Astrocyte of the hippocampus (primary cell): ENCODE data around the gene PCGF1.

Source experiments
- DNase-seq: peaks from one replicate; pipeline ENCODE4 v3.0.0; 2011; ENCODE audit warnings: low read depth, low spot score

PCGF1 gene

DNA sequence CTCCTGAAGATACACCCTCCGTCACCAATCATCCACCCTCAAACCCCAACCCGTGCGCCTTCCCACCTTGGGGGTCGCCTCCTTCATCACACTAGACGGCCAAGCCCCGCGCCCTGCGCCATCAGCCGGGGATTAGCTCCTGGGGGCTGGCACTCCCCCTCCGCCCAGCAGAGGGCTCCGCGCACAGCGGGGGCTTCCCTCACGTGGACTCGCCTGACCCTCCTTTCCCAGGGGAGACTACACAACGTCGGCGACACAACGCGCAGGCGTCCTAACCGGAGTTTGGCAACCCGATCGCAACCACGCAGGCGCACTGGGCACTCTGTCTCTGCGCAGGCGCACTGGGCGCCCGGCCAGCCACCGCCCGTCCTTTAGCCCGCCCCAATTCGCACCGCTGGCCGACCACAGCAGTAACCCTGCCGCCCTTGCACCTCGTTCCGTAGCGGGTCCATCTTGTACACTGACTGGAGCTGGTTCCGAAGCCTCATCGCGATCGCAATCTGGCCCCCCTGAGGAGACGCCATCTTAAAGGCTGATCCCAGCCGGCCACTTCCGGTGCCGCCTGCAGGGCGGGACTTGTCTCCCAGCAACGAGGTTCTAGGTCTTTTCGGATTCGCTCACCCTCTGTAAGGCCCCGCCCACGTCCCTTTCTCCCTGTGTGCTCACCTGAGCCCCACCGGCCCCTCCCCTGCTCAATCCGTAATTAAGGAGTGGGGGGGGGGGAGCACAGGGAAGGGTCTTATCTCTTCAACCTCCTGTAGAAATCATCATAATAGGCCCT, at the start of gene PCGF1:
PCGF1 (minus strand) TSS at position 551 of the 781 bp plus-strand sequence; CDS start at position 524, 27 bp downstream.
- DNase-seq, result peak; percentile 99

DNA sequence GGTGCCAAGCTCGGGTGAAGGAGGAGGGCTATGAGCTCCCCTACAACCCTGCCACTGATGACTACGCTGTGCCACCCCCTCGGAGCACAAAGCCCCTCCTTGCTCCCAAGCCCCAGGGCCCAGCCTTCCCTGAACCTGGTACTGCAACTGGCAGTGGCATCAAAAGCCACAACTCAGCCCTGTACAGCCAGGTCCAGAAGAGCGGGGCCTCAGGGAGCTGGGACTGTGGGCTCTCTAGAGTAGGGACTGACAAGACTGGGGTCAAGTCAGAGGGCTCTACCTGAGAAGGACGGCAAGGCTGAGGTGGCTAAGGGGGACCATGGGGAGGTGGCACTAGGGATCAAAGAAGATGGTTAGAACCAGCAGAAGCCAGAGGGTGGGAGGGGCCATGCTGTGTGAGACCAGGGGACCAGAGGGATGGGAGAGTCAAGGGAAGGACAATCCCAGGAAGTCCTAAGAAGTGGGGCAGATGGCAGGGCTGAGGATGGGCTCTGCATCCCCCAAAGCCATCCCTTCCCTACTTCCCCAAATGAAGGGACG, 49.4 kb upstream of the PCGF1 start:
- no peak for DNase-seq

DNA sequence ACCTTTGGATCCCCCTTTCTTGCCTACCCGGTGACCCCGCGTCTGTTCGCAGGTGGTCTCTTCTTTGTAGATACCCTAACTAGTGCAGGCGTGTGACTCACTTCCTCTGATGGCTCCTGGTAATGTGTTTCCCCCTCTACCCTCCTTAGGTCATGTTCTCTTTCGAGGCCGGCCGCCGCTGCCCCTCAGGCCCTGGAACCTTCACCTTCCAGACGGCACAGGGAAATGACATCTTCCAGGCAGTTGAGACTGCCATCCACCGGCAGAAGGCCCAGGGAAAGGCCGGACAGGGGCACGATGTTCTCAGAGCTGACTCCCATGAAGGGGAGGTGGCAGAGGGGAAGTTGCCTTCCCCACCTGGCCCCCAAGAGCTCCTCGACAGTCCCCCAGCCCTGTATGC, 48.7 kb upstream of the PCGF1 start:
- DNase-seq, result no peak

DNA sequence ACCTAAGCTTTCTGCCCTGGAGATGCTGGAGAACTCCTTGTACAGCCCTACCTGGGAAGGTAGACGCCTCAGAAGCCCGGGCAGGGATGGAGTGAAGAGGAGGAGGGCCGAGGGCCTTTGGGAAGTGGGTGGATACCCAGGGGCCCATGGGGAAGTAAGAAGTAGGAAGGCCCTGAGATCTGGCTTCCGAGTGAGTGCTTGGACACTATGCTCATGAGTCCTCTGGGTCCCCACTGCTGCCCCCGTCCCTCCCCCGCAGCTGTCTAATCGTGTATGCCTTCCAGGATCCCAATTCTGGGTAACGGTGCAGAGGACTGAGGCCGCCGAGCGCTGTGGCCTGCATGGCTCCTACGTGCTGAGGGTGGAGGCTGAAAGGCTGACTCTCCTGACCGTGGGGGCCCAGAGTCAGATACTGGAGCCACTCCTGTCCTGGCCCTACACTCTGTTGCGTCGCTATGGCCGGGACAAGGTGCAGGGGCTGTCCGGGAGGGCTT, 48.2 kb upstream of the PCGF1 start:
- no peak for DNase-seq

DNA sequence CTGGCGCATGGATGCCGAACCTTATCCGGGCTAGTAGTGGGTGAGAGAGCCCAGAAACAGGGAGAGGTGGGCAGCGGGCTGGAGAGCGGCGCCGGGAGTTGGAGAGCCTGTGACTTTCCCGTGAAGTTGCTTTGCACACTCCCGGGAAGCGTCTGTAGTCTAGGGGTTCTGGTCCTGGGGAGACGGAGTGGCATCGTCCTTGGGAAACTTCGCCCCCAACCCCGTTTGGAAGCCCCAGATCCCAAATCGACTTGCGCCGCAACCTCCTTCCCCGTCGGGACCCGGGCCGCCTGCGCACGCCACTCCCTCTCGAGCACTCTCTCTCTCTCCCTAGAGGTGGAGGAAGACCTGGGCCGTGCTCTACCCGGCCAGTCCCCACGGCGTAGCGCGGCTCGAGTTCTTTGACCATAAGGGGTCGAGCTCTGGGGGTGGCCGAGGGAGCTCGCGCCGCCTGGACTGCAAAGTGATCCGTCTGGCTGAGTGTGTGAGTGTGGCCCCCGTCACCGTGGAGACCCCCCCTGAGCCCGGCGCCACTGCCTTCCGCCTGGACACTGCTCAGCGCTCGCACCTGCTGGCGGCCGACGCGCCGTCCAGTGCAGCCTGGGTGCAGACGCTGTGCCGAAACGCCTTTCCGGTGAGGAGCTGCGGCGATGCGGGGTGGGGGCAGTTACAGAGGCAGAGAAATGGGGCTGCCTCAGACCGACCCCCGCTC, 47.5 kb upstream of the PCGF1 start:
- peak; percentile 77 for DNase-seq

DNA sequence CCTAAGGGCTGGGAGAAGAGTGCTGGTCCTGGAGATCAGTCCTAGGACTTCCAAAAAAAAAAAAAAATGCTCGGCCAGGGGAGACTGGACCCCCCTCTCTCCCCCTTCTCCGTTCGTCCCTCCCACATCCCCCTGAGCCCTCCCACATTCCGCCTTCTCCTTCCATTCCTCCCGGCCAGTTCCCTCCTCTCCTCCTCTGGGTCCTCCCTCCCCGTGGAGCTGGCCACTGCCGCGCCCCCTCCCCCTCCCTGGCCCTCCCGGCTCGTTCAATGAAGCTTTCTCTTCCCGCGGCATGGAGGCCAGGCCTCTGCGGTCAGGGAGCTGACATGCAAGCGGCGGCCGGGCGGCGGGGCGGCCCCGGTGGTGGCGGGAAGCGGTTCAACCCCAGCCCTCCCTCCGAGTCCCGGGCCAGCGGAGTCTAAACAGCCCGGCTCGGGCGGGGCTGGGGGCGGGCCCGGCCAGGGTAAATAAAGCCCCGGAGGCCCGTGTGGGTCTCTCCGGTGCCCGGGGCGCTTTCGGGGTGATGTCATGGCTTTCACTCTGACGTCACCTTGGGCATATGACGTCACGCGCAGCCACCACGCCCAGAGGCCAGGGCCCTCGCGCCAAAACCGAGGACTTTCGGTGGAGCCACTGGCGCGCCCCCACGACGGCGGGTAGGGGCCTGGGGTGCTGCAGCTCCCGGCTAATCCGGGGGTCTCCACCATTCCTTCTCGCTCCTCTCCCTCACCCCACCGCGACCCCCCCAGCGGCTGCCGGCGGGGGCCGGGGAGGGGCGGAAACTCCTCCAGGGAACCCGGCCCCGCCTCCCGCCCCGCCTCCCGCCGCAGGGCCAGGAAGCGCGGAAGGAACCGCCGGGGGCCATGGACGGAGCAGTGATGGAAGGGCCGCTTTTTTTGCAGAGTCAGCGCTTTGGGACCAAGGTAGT, 46.7 kb upstream of the PCGF1 start, which contains the start of the genes DOK1 and LOXL3:
DOK1 (plus strand) TSS at position 829 of the 928 bp plus-strand sequence; CDS start at position 864, 35 bp downstream.
LOXL3 (minus strand) TSS at position 51 of the 928 bp plus-strand sequence. CDS start 1,308 bp downstream, outside the sequence.
- peak; percentile 99 for DNase-seq

DNA sequence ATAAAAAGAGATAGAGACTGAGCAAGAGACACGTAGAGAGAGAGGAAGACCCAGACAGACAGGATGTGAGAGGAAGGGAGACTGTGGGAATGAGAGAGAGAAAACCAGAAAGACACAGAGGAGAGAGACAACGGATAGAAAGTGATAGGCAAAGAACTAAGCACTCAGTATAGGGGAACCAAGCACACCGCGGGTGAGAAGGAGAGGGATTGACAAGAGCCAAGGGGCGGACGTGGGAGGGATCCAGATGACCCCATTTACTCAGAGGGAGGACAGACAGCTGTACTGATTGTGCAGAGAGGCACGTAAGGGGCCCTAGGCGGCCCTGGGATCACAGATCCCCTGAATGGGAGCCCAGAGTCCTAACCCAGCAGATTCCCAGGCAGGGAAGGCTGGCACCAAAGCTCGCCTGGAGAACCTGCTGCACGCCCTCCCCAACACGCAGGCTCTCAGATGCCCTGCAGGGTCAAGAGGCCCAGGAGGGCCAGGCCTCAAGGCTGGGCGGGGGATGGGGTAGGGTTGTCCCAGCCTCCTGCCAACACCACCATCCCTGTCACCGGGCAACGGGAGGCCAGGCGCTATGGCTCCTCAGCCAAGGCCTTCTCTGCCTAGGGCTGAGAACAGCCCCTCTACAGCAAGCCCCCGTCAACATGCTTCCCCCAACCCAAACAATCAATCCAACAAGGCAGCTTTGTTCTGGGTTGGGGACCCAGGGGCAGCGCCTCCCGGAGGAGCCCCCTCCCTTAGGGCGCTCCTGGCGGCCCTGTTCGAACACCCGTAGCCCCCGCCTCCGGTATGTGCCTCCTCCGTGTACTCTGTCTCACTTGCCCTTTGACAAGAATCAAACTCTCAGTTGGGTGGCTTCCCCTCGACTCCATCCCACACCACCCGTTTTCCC, 45.7 kb upstream of the PCGF1 start:
- DNase-seq, result peak; percentile 53

DNA sequence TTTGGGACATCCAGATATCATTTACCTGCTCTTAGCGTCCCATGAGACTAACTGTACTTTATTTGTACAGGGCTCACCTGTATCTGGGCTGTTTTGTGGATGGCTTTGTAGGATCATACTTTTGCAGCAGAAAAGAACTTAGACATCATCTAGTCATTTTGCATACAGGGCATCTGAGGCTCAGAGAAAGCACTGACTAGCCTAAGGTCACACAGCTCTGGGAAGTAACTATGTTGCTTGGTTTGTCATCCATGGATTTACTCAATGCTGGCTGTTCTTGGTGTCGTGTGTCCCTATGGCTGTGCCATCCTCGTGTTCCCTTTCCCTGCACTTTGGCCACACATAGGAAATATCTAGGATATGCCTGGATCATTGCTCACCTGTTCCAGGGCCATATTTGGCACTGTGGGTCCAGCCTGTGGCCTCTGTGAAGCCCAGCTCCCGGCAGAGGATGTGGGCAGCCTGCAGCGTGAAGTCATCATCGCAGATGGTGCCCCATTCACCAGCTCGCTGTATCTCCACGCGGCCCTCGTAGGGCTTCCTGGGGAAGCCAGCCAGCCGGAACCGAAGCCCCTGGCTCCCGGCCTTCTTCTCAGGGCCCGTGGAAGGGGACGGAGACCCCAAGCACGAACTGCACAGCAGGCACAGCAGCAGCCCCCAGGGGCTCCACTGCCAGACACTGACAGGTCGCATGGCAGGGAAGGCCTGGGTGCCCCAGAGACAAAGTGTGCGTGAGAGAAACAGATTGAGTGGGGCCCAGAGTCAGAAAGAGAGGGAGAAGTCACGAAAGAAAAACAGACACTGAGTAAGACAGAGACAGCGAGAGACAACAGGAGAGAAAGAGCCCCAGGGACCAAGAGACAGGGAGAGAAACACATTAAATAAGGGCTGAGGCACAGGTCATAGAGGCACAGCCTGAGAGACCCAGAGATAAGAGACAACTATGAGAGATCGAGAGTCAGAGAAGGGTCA, 44.7 kb upstream of the PCGF1 start:
- DNase-seq, result no peak

DNA sequence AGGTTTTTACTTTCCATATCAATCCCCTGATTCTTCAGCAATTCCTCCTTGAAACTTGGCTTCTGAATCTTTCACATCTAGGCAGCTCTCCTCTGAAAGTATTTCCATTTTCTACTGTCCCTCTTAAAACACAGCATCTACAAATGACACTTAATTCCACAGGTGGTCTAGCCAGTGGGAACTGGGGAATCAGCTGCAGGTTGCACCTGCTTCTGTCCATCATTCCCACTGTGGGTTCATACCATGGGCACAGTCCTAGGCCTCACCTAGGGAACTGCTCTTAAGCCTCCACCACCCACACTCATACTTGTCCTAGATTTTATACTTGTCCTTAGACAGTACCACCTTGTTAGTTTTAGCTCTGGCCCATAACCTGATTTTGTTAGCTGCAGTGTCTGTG, 44.0 kb upstream of the PCGF1 start:
- no peak for DNase-seq

DNA sequence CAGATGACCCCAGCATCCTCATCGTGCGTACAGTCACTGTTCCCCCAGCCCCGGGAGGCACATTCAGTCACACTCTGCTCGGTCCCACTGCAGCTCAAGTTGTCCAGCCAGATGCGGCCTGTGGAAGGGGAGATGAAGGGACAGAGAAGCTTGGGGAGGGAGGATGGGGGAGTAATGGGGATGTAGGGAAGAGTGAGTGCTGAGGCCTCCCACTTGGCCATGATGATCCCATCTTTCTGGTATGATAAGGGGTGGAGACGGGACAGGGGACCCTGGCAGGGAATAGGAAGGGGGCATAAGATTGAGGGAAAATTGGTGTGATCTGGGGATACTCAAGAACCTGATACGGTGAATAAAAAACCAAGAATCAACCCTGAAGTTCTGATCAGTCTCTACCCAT, 42.7 kb upstream of the PCGF1 start:
- no peak for DNase-seq

DNA sequence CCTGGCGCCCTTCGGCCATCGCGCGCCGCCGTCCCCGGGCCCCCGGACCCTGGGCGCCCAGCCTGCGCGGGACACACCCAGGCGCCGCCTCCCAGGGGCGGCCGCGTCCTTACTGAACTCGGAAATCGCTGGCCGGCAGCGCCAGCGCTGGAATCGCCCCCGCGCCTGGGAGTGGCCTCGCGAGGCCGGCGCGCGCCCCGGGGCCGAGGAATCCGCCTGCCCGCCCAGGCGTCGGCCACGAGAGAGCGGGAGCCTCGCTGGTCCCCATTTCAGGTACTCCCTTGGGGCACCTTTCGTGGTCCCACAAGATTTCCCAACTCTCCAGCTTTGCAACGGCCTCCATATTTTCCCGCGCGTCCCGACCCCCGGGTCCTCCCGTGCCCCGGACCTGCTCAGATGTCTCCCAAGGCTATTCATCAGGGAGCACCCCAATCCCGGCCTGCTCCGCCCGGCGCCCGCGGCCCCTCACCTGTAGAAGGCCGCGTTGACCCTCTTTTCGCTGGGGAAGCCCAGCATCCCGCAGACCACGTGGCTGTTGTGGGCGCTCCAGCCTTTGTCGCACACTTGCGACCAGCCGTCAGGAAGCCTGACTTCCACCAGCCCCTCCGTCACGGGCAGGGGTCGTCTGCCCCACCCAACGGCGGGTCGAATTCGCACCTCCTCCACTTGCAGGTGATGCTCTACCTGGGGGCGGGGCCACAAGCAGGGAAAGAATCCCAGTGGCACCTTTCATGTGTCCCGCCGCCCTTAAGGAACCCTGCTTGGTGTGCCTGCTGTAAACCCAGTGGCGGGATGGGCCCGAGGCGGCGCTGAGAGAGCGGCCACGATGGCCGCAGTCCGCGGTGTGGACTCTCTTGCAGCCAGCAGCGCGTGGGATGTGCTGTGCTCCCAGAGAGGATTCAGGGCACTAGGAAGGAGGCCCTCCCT, 41.7 kb upstream of the PCGF1 start:
- peak; percentile 78 for DNase-seq

DNA sequence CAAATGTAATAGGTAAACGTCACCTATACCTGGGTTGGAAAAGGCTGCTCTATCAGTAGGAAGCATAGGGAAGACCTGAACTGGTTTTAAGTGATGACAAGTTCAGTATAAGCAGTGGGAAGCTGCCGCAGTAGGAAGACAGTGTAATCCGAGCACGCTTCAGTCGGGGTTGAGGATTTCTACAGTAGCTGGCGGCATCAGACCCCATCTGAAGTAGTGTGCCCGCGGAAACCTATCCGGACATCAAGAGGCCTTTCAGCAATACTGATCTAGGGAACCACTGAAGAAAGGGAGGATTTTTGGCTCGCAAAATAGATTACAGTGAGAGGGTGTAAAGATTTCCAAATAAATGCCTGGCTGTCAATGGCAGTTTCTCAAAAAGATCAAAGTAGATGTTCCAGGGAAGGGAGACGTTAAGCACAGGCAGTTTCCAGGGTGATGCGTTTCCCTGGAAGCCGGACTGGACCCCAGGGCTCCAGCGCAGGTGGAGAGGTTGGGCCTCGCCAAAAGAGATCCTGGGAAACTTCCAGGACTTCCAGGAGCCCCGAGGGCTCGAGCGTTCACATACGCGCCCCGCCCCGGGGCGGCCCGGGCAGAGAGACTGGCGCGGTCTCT, 40.9 kb upstream of the PCGF1 start:
- DNase-seq, result no peak

DNA sequence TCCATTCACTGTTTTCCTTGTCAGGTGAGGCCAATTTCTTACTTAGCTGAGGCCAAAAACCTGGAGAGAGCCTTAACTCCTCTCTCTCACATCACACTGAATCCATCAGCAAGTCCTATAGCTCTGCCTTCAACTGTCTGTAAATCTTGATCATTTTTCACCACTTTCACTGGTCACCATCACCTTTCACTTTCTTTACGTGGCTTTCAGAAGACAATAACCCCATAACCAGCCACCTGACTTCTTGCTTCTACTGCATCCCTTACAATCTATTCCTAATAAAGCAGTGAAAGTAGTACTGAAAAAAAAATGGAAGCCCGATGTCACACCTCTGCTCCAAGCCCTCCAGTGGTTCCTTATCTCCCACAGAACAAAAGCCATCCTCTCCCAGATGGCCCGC, 38.5 kb upstream of the PCGF1 start:
- DNase-seq, result no peak

DNA sequence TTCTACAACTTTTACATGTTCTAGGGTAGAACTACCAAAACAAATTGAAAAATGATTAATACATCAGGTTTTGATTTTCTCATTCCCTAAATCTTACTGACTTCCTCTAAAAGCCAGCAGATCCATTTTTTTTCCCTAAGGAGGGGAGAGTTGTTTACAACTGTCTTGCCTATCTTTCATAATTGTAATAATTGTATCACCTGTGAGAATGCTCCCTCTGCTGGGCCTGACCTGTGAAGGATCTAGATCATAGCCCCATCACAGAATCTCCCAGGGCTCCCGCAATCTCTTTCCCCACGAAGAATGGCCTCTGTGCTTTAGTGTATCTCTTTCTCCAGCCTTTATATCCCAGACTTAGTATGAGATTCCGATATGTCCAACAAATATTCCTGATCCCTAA, 37.1 kb upstream of the PCGF1 start:
- no peak for DNase-seq

DNA sequence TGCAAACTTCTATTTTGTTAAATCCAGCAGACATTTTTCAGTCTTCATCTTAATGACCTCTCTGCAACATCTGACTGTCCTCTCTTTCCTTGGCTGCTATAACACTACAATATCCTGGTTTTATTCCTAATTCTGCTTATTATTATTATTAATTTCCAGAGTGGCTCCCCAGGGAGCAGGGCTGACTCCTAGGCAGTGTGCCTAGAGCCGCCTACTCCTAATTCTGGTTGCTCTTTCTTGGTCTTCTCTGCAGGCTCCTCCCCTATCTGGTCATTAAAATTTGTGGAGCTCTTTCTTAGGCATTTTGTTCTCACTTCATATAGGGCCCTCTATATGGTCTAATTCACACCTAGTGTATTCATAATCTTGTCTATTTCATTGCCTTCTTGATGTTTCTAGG, 35.5 kb upstream of the PCGF1 start:
- no peak for DNase-seq

DNA sequence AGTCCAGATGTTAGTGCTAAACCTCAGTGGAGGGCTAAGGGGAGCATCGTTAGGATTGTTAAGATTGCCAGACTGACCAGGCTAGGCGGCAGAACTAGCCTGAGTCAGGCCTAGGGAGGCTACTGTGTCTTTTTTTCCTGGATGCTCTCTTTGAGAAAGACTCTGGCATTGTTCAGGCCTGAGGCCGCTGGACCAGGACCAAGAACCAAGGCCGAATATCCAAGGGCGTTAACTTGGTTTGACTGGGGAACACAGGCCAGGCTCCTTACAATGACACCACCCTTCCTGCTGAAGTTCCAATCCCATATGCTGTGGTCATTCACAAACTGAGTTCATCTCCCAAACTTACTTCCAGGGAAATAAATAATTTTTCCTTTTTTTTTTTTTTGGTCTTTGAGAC, 32.8 kb upstream of the PCGF1 start:
- no peak for DNase-seq

DNA sequence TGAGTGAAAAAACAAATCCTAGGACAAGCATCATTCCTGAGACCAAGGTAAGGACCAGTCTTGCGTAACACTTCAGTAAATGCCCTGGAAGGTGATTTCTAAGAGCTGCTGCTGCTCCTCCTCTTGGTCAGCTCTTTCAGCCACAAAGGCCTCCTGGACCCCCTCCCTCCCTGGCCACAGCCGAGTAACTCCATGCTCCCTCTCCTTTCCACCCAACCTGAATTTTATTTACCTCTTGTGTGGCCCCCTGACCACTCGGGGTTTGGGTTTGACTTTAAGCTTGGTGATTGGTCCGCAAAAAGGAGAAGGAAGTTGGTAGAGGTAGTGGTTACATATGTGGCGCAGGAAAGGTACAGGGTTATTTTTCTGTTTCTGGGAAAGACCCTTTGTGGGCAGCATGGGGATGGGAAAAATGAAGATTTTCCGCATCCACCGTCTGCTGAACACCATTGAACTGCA, 31.4 kb upstream of the PCGF1 start:
- DNase-seq, result no peak
